ENCODE data around the gene FTSJ3. TPM values are rescaled to one million over a fixed set of nuclear protein-coding genes. Genes with fewer than 3 reads are reported as not detected.

Gene FTSJ3
- total RNA-seq, 1 experiment from 2014 or later, result 82.4 TPM

DNA sequence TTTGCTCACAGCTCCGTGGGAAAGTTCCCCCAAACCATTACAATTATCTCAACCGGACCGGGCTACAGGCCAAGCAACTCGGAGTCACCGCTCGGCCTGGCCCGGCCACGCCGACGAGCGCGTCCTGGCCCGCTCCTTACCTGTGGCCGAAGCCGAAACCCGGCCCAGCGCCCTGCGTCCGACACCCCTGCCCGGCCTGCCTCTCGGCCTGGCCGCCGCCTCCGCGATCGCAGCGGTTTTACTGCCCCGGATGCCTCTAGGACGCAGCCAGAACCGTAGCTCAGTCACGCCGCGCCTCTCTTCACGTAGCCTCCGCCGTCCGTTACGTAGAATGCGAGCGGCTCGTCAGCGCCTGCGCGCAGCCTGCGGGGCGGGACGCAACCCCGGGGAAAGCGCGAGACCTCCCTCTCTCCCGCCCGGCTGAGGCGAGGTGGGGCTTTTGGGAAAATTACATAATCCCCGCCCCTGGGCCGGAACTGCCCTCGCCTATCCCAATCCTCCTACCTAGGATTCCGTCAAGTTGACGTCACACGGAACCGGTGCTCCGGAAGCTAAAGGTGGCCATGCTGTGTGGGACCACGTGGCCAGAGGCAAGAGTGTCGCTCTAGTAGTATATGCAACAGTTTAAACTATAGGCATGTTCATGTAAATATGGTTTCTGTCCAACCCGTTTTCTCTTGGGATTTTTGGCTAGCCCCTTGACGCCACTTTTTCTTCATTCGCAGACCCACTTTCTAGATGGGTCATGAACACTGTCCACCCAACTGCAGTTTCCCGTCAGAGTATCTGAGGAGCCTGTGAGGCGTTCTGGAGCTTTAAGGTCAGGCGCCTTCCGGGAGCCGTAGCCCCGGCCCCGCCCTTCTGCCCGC, 54.0 kb downstream of the FTSJ3 start, which contains the start of gene CCDC47:
CCDC47 (minus strand) TSS at position 326 of the 869 bp plus-strand sequence. CDS start 7,422 bp downstream, outside the sequence.
- no peaks in the 10 kb centered on the region for H3K9me2 ChIP-seq (replicated peaks; ENCODE audit: low read length)
- no peaks in the 10 kb centered on the region for H3K27me3 ChIP-seq (ENCODE audit: low read length)
- H3K9ac ChIP-seq (ENCODE audit: low read length), result peak within 1 kb of the TSS; percentile 98
- peak within 1 kb of the TSS; percentile 88 for H3K4me3 ChIP-seq (ENCODE audit: low read length)
- H3F3A ChIP-seq (ENCODE audit: low read length, unreplicated experiment), result no peaks in the 10 kb centered on the region
- peak within 1 kb of the TSS; percentile 88 for H3K4me2 ChIP-seq (ENCODE audit: low read length)
- peak within 1 kb of the TSS; percentile 98 for H3K27ac ChIP-seq (ENCODE audit: low read length)
- BruUV-seq (replicated peaks), result no TSS peak
- ATAC-seq, result peak; percentile 87
- peaks cover 55% of the 10 kb centered on the region for H4K20me1 ChIP-seq (ENCODE audit: low read length)
- no peaks in the 10 kb centered on the region for H3K9me3 ChIP-seq (ENCODE audit: low read length)
- TF ChIP-seq, protein P1, sequence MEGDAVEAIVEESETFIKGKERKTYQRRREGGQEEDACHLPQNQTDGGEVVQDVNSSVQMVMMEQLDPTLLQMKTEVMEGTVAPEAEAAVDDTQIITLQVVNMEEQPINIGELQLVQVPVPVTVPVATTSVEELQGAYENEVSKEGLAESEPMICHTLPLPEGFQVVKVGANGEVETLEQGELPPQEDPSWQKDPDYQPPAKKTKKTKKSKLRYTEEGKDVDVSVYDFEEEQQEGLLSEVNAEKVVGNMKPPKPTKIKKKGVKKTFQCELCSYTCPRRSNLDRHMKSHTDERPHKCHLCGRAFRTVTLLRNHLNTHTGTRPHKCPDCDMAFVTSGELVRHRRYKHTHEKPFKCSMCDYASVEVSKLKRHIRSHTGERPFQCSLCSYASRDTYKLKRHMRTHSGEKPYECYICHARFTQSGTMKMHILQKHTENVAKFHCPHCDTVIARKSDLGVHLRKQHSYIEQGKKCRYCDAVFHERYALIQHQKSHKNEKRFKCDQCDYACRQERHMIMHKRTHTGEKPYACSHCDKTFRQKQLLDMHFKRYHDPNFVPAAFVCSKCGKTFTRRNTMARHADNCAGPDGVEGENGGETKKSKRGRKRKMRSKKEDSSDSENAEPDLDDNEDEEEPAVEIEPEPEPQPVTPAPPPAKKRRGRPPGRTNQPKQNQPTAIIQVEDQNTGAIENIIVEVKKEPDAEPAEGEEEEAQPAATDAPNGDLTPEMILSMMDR (conservative IDR thresholded peaks at IDR 0.05; ENCODE audit: low read depth, low read length), result no peak
- TF ChIP-seq EZH2 (IDR thresholded peaks at IDR 0.05; ENCODE audit: low read length, unreplicated experiment) (no peak), EZH2phosphoT487 (IDR thresholded peaks at IDR 0.05; ENCODE audit: borderline replicate concordance, low read length) (no peak)
- H3K36me3 ChIP-seq (ENCODE audit: low read depth, low read length), result peaks cover 21% of the 10 kb centered on the region; the same call in 1 of the 2 replicates
- peaks cover 34% of the 10 kb centered on the region for H3K4me1 ChIP-seq (ENCODE audit: insufficient read depth, low read length)
- H3K79me2 ChIP-seq (ENCODE audit: low read length), result peaks cover 94% of the 10 kb centered on the region
- peak; percentile 100 for DNase-seq
- H2AFZ ChIP-seq (ENCODE audit: low read length), result peak within 1 kb of the TSS; percentile 63
- CTCF ChIA-PET, result interaction anchor here (0.6 to 1.1 kb wide), 3 partner anchors 53 to 312 kb away, joined by 3 to 4 read pairs (median 4); no protein-coding TSS in a partner anchor
- intact Hi-C loops (cut with micrococcal nuclease), result loop anchor here (1.0 to 10.0 kb wide), 4 partner anchors 12 to 339 kb away; partner anchors contain the start of genes FTSJ3, PSMC5 and STRADA
- POLR2A ChIA-PET (ENCODE audit: unreplicated experiment), result interaction anchor here (0.5 to 1.1 kb wide), 10 partner anchors 16 to 527 kb away, joined by 3 to 7 read pairs (median 4); partner anchors contain the start of gene SMARCD2

DNA sequence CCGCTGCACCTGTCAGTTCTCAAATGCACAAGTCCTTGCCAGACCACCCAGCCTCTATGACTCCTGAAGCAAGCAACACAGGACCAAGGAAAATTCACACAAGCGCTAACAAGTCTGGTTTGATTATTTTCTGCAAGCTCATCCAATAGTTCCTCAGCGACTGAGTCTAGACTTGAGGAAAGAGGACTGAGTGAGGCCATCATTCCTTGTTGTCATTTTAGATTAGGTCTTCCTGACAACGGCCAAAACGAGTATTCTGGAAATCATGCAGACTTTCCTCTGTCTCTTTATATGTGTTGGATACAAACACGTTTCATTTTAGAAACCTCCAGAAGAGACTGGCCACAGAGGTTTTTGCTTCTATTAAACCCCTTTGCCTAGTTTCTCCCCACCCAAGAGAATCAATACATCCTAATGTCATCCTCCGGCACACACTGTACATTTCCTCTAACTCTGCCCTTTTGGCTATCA, 54.6 kb downstream of the FTSJ3 start:
- Histone ChIP-seq H3K27me3 (ENCODE audit: low read length) (no peaks in the 10 kb centered on the region), H3K4me2 (ENCODE audit: low read length) (peak overlapping the region; percentile 87), H3F3A (ENCODE audit: low read length, unreplicated experiment) (no peaks in the 10 kb centered on the region), H3K9me2 (replicated peaks; ENCODE audit: low read length) (no peaks in the 10 kb centered on the region), H3K4me3 (ENCODE audit: low read length) (peak overlapping the region; percentile 88), H2AFZ (ENCODE audit: low read length) (peak overlapping the region; percentile 63), H3K27ac (ENCODE audit: low read length) (peak overlapping the region; percentile 98), H3K9ac (ENCODE audit: low read length) (peak overlapping the region; percentile 98), H4K20me1 (ENCODE audit: low read length) (peaks cover 52% of the 10 kb centered on the region), H3K9me3 (ENCODE audit: low read length) (no peaks in the 10 kb centered on the region), H3K36me3 (ENCODE audit: low read depth, low read length) (peaks cover 21% of the 10 kb centered on the region; the same call in 1 of the 2 replicates), H3K79me2 (ENCODE audit: low read length) (peaks cover 94% of the 10 kb centered on the region), H3K4me1 (ENCODE audit: insufficient read depth, low read length) (peaks cover 28% of the 10 kb centered on the region)
- POLR2A ChIA-PET (ENCODE audit: unreplicated experiment), result interaction anchor here (0.6 to 1.1 kb wide), 3 partner anchors 15 to 328 kb away, joined by 3 to 7 read pairs (median 4); partner anchors contain the start of gene SMARCD2
- ATAC-seq, result no peak
- DNase-seq, result peak; percentile 30
- intact Hi-C loops (cut with micrococcal nuclease), result loop anchor here (1.0 to 10.0 kb wide), 4 partner anchors 12 to 338 kb away; partner anchors contain the start of genes FTSJ3, PSMC5 and STRADA
- TF ChIP-seq EZH2phosphoT487 (IDR thresholded peaks at IDR 0.05; ENCODE audit: borderline replicate concordance, low read length) (no peak), EZH2 (IDR thresholded peaks at IDR 0.05; ENCODE audit: low read length, unreplicated experiment) (no peak)
- TF ChIP-seq, protein P1 (conservative IDR thresholded peaks at IDR 0.05; ENCODE audit: low read depth, low read length), result no peak
- CTCF ChIA-PET, result interaction anchor here (0.6 to 1.1 kb wide), 2 partner anchors 53 to 62 kb away, joined by 3 to 4 read pairs; no protein-coding TSS in a partner anchor
- BruUV-seq (replicated peaks), result TSS peak; percentile 80

Other genes with a start within 250 kb of the FTSJ3 start
- gene TACO1, start 226.8 kb downstream of the FTSJ3 start, total RNA-seq (2014; rRNA removed), result 47.9 and 70.0 TPM in 2 replicates
- gene MAP3K3, start 205.2 kb downstream of the FTSJ3 start, total RNA-seq (2014; rRNA removed), result 27.1 and 36.1 TPM in 2 replicates
- gene LIMD2, start 127.5 kb downstream of the FTSJ3 start, total RNA-seq (2014; rRNA removed), result 19.4 and 43.0 TPM in 2 replicates
- gene STRADA, start 85.9 kb downstream of the FTSJ3 start, total RNA-seq (2014; rRNA removed), result 17.9 and 26.3 TPM in 2 replicates
- gene CCDC47, start 54.1 kb downstream of the FTSJ3 start, total RNA-seq (2014; rRNA removed), result 147 and 163 TPM in 2 replicates
- gene DDX42, start 53.5 kb downstream of the FTSJ3 start, total RNA-seq (2014; rRNA removed), result 72.4 and 89.0 TPM in 2 replicates
- gene PSMC5, start 232 bp downstream of the FTSJ3 start, total RNA-seq (2014; rRNA removed), result 163 and 205 TPM in 2 replicates
- gene SMARCD2, start 15.0 kb upstream of the FTSJ3 start, total RNA-seq (2014; rRNA removed), result 152 and 156 TPM in 2 replicates
- gene CSH2, start 46.0 kb upstream of the FTSJ3 start, total RNA-seq (2014; rRNA removed), result not detected in 2 replicates
- gene GH2, start 54.3 kb upstream of the FTSJ3 start, total RNA-seq (2014; rRNA removed), result not detected in 2 replicates
- gene CSH1, start 68.9 kb upstream of the FTSJ3 start, total RNA-seq (2014; rRNA removed), result not detected in 2 replicates
- gene CSHL1, start 83.6 kb upstream of the FTSJ3 start, total RNA-seq (2014; rRNA removed), result not detected in 2 replicates
- gene GH1, start 91.2 kb upstream of the FTSJ3 start, total RNA-seq (2014; rRNA removed), result not detected in 2 replicates
- gene CD79B, start 104.7 kb upstream of the FTSJ3 start, total RNA-seq (2014; rRNA removed), result not detected in 2 replicates
- gene SCN4A, start 145.3 kb upstream of the FTSJ3 start, total RNA-seq (2014; rRNA removed), result 0.06 TPM in 1 of 2 replicates, not detected in the other
- gene PRR29, start 170.7 kb upstream of the FTSJ3 start, total RNA-seq (2014; rRNA removed), result 0.77 and 1.2 TPM in 2 replicates
- not detected in 2 replicates for gene ICAM2, start 193.0 kb upstream of the FTSJ3 start, total RNA-seq (2014; rRNA removed)

Measured in PC-3 (cell line).